ENCODE measurements around the gene KLK15.

- TF ChIP-seq ESRRA (IDR thresholded peaks at IDR 0.05; ENCODE audit: borderline replicate concordance, low read length) (no peak), POLR2A (IDR thresholded peaks at IDR 0.05; ENCODE audit: low read length) (no peak), CTCF (IDR thresholded peaks at IDR 0.05) (no peak), MAX (IDR thresholded peaks at IDR 0.05) (no peak), CEBPB (IDR thresholded peaks at IDR 0.05) (no peak), NPAS2 (CRISPR knock-in tag; IDR thresholded peaks at IDR 0.05; ENCODE audit: borderline replicate concordance) (no peak), MAFK (IDR thresholded peaks at IDR 0.05; ENCODE audit: partially characterized antibody) (no peak), RFX5 (IDR thresholded peaks at IDR 0.05) (no peak), EHMT2 (IDR thresholded peaks at IDR 0.05; ENCODE audit: low read depth) (no peak), HES2 (IDR thresholded peaks at IDR 0.05) (no peak), NR3C1 (IDR thresholded peaks at IDR 0.05) (no peak), JUNB (IDR thresholded peaks at IDR 0.05) (no peak)
- TF ChIP-seq, protein P1, sequence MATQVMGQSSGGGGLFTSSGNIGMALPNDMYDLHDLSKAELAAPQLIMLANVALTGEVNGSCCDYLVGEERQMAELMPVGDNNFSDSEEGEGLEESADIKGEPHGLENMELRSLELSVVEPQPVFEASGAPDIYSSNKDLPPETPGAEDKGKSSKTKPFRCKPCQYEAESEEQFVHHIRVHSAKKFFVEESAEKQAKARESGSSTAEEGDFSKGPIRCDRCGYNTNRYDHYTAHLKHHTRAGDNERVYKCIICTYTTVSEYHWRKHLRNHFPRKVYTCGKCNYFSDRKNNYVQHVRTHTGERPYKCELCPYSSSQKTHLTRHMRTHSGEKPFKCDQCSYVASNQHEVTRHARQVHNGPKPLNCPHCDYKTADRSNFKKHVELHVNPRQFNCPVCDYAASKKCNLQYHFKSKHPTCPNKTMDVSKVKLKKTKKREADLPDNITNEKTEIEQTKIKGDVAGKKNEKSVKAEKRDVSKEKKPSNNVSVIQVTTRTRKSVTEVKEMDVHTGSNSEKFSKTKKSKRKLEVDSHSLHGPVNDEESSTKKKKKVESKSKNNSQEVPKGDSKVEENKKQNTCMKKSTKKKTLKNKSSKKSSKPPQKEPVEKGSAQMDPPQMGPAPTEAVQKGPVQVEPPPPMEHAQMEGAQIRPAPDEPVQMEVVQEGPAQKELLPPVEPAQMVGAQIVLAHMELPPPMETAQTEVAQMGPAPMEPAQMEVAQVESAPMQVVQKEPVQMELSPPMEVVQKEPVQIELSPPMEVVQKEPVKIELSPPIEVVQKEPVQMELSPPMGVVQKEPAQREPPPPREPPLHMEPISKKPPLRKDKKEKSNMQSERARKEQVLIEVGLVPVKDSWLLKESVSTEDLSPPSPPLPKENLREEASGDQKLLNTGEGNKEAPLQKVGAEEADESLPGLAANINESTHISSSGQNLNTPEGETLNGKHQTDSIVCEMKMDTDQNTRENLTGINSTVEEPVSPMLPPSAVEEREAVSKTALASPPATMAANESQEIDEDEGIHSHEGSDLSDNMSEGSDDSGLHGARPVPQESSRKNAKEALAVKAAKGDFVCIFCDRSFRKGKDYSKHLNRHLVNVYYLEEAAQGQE (IDR thresholded peaks at IDR 0.05), result no peak
- TF ChIP-seq, protein P2, sequence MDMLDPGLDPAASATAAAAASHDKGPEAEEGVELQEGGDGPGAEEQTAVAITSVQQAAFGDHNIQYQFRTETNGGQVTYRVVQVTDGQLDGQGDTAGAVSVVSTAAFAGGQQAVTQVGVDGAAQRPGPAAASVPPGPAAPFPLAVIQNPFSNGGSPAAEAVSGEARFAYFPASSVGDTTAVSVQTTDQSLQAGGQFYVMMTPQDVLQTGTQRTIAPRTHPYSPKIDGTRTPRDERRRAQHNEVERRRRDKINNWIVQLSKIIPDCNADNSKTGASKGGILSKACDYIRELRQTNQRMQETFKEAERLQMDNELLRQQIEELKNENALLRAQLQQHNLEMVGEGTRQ (IDR thresholded peaks at IDR 0.05), result no peak
Measured at GRCh38 chr19:50777261-50777660, 56.1 kb downstream of the KLK15 start.

Measured in A549 (cell line).